ENCODE results near the gene GOSR2.
A peak's percentile ranks its signal among the peaks of the same experiment; 100 is the strongest.

The GOSR2 gene

GRCh38 chr17:46922804-46923635 lies at the start of gene GOSR2:
Gene GOSR2 (plus strand): TSS chr17:46923160. CDS start chr17:46923193, 33 bp downstream.
- in situ Hi-C loops (cut with HindIII; ENCODE audit: low pct_ligation_motif_present, low pct_unique_long_range_greater_than_20kb, low sequenced_read_pairs): no loop called here

GRCh38 chr17:46873941-46874645 lies 48.9 kb upstream of the GOSR2 start:
- in situ Hi-C loops (cut with HindIII; ENCODE audit: low pct_ligation_motif_present, low pct_unique_long_range_greater_than_20kb, low sequenced_read_pairs): no loop called here
- no peak for DNase-seq

More at GRCh38 chr17:46922804-46923635, at the start of gene GOSR2:
- peak; percentile 88 for DNase-seq

- in situ Hi-C loops (cut with HindIII; ENCODE audit: low pct_ligation_motif_present, low pct_unique_long_range_greater_than_20kb, low sequenced_read_pairs): no loop called here
- DNase-seq: no peak
Measured at GRCh38 chr17:46874906-46875305, 48.1 kb upstream of the GOSR2 start.

- in situ Hi-C loops (cut with HindIII; ENCODE audit: low pct_ligation_motif_present, low pct_unique_long_range_greater_than_20kb, low sequenced_read_pairs): no loop called here
- no peak for DNase-seq
Measured at GRCh38 chr17:46875849-46876352, 47.1 kb upstream of the GOSR2 start.

- in situ Hi-C loops (cut with HindIII; ENCODE audit: low pct_ligation_motif_present, low pct_unique_long_range_greater_than_20kb, low sequenced_read_pairs): no loop called here
Measured at GRCh38 chr17:46876353-46876887, 46.5 kb upstream of the GOSR2 start.

GRCh38 chr17:46876926-46877325 lies 46.0 kb upstream of the GOSR2 start:
- in situ Hi-C loops (cut with HindIII; ENCODE audit: low pct_ligation_motif_present, low pct_unique_long_range_greater_than_20kb, low sequenced_read_pairs): no loop called here
- no peak for DNase-seq

More at GRCh38 chr17:46876353-46876887, 46.5 kb upstream of the GOSR2 start:
- DNase-seq: no peak

GRCh38 chr17:46877466-46877865 lies 45.5 kb upstream of the GOSR2 start:
- in situ Hi-C loops (cut with HindIII; ENCODE audit: low pct_ligation_motif_present, low pct_unique_long_range_greater_than_20kb, low sequenced_read_pairs): no loop called here
- no peak for DNase-seq

GRCh38 chr17:46878055-46878454 lies 44.9 kb upstream of the GOSR2 start:
- DNase-seq: no peak
- in situ Hi-C loops (cut with HindIII; ENCODE audit: low pct_ligation_motif_present, low pct_unique_long_range_greater_than_20kb, low sequenced_read_pairs): no loop called here

GRCh38 chr17:46879101-46879500 lies 43.9 kb upstream of the GOSR2 start:
- DNase-seq: no peak
- in situ Hi-C loops (cut with HindIII; ENCODE audit: low pct_ligation_motif_present, low pct_unique_long_range_greater_than_20kb, low sequenced_read_pairs): no loop called here

GRCh38 chr17:46881015-46881414 lies 41.9 kb upstream of the GOSR2 start:
- no peak for DNase-seq
- in situ Hi-C loops (cut with HindIII; ENCODE audit: low pct_ligation_motif_present, low pct_unique_long_range_greater_than_20kb, low sequenced_read_pairs): no loop called here

GRCh38 chr17:46882666-46883065 lies 40.3 kb upstream of the GOSR2 start:
- in situ Hi-C loops (cut with HindIII; ENCODE audit: low pct_ligation_motif_present, low pct_unique_long_range_greater_than_20kb, low sequenced_read_pairs): no loop called here
- no peak for DNase-seq

- in situ Hi-C loops (cut with HindIII; ENCODE audit: low pct_ligation_motif_present, low pct_unique_long_range_greater_than_20kb, low sequenced_read_pairs): no loop called here
- DNase-seq: no peak
Measured at GRCh38 chr17:46883871-46884520, 39.0 kb upstream of the GOSR2 start.

- DNase-seq: no peak
- in situ Hi-C loops (cut with HindIII; ENCODE audit: low pct_ligation_motif_present, low pct_unique_long_range_greater_than_20kb, low sequenced_read_pairs): no loop called here
Measured at GRCh38 chr17:46884552-46884951, 38.4 kb upstream of the GOSR2 start.

- in situ Hi-C loops (cut with HindIII; ENCODE audit: low pct_ligation_motif_present, low pct_unique_long_range_greater_than_20kb, low sequenced_read_pairs): no loop called here
- DNase-seq: no peak
Measured at GRCh38 chr17:46885415-46886309, 37.3 kb upstream of the GOSR2 start.

- in situ Hi-C loops (cut with HindIII; ENCODE audit: low pct_ligation_motif_present, low pct_unique_long_range_greater_than_20kb, low sequenced_read_pairs): no loop called here
- no peak for DNase-seq
Measured at GRCh38 chr17:46886310-46886663, 36.7 kb upstream of the GOSR2 start.

- no peak for DNase-seq
- in situ Hi-C loops (cut with HindIII; ENCODE audit: low pct_ligation_motif_present, low pct_unique_long_range_greater_than_20kb, low sequenced_read_pairs): no loop called here
Measured at GRCh38 chr17:46887717-46888116, 35.2 kb upstream of the GOSR2 start.

GRCh38 chr17:46888727-46889126 lies 34.2 kb upstream of the GOSR2 start:
- no peak for DNase-seq
- in situ Hi-C loops (cut with HindIII; ENCODE audit: low pct_ligation_motif_present, low pct_unique_long_range_greater_than_20kb, low sequenced_read_pairs): no loop called here

- DNase-seq: no peak
- in situ Hi-C loops (cut with HindIII; ENCODE audit: low pct_ligation_motif_present, low pct_unique_long_range_greater_than_20kb, low sequenced_read_pairs): no loop called here
Measured at GRCh38 chr17:46889519-46889918, 33.4 kb upstream of the GOSR2 start.

Measured in ACHN (cell line).